Measurements from ENCODE around the gene STYK1. TPM values are rescaled to one million over a fixed set of nuclear protein-coding genes. Genes with fewer than 3 reads are reported as not detected.
"Not testable (repeated sequence)": the region's sequence is repeated elsewhere in the genome, so short reads cannot be mapped to it uniquely, and the experiment has no call there.

STYK1 gene
- total RNA-seq, 1 donor from 2014 or later: 0.68 TPM

DNA sequence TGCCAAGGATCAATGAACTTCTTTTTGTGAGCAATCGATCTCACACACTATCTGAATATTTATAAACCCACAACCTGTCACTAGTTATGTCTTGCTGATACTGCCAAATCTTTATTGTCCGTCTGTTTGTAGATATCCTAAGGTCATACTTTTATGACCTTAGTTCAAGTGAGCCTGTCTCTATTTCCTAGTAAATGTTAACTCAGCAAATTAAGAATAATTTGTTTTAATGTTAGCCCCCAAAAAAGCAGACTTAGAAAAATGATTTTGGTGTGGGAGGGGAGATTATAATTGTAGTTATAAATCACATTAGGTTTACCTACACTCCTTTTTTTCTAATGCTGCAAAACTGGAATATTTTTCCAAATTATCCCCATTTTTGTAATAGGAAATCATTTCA, 9.4 kb downstream of the STYK1 start:
- Mint-ChIP-seq H3K4me3 (no peak overlapping the region), H3K27me3 (peaks cover 2% of the 10 kb centered on the region), H3K9me3 (peaks cover 3% of the 10 kb centered on the region), H3K36me3 (no peaks in the 10 kb centered on the region), H3K4me1 (ENCODE audit: unreplicated experiment) (no peaks in the 10 kb centered on the region), H3K27ac (no peak overlapping the region)
- DNase-seq (ENCODE audit: extremely low spot score, unreplicated experiment): no peak
- no peak for TF ChIP-seq CTCF (conservative IDR thresholded peaks at IDR 0.05)

DNA sequence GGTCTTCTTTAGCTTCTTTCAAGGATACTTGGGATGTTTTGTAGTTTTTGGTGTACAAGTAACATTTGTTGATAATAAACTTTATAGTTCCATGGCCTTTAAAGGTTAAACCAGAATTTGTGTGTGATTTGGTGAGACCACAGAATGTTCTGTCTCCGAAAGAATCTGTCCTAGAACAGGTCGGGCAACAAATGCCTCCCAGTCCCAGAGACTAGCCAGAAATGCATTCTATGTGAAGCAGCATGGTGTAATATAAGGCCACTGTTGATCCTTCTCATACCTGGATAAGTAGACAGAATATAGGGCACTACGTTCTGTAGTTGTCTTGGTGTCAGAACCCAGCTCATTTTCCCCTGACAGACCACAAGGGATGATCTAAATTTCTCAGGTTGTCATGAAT, 10.0 kb downstream of the STYK1 start:
- Mint-ChIP-seq H3K27me3 (no peaks in the 10 kb centered on the region), H3K27ac (no peak overlapping the region), H3K4me3 (no peak overlapping the region), H3K9me3 (peaks cover 3% of the 10 kb centered on the region), H3K36me3 (no peaks in the 10 kb centered on the region), H3K4me1 (ENCODE audit: unreplicated experiment) (no peaks in the 10 kb centered on the region)
- DNase-seq (ENCODE audit: extremely low spot score, unreplicated experiment): no peak
- TF ChIP-seq CTCF (conservative IDR thresholded peaks at IDR 0.05): no peak

- Mint-ChIP-seq H3K4me1 (ENCODE audit: unreplicated experiment) (no peaks in the 10 kb centered on the region), H3K9me3 (peaks cover 9% of the 10 kb centered on the region), H3K36me3 (no peaks in the 10 kb centered on the region), H3K27ac (no peak overlapping the region), H3K27me3 (no peaks in the 10 kb centered on the region), H3K4me3 (no peak overlapping the region)
- no peak for TF ChIP-seq CTCF (conservative IDR thresholded peaks at IDR 0.05)
- no peak for DNase-seq (ENCODE audit: extremely low spot score, unreplicated experiment)
Measured at GRCh38 chr12:10661338-10661737, 12.5 kb downstream of the STYK1 start.

GRCh38 chr12:10654003-10654402, 19.8 kb downstream of the STYK1 start:
- no peaks in the 10 kb centered on the region for H3K4me1 Mint-ChIP-seq (ENCODE audit: unreplicated experiment)
- no peak overlapping the region for H3K4me3 Mint-ChIP-seq
- no peak for DNase-seq (ENCODE audit: extremely low spot score, unreplicated experiment)
- H3K27me3 Mint-ChIP-seq: no peaks in the 10 kb centered on the region
- TF ChIP-seq CTCF (conservative IDR thresholded peaks at IDR 0.05): no peak
- no peaks in the 10 kb centered on the region for H3K36me3 Mint-ChIP-seq
- H3K27ac Mint-ChIP-seq: no peak overlapping the region
- H3K9me3 Mint-ChIP-seq: peaks cover 6% of the 10 kb centered on the region

GRCh38 chr12:10652192-10652591, 21.7 kb downstream of the STYK1 start:
- Mint-ChIP-seq H3K4me1 (ENCODE audit: unreplicated experiment) (no peaks in the 10 kb centered on the region), H3K9me3 (peaks cover 13% of the 10 kb centered on the region), H3K36me3 (peaks cover 4% of the 10 kb centered on the region), H3K27me3 (no peaks in the 10 kb centered on the region), H3K27ac (no peak overlapping the region), H3K4me3 (no peak overlapping the region)
- DNase-seq (ENCODE audit: extremely low spot score, unreplicated experiment): no peak
- no peak for TF ChIP-seq CTCF (conservative IDR thresholded peaks at IDR 0.05)

DNA sequence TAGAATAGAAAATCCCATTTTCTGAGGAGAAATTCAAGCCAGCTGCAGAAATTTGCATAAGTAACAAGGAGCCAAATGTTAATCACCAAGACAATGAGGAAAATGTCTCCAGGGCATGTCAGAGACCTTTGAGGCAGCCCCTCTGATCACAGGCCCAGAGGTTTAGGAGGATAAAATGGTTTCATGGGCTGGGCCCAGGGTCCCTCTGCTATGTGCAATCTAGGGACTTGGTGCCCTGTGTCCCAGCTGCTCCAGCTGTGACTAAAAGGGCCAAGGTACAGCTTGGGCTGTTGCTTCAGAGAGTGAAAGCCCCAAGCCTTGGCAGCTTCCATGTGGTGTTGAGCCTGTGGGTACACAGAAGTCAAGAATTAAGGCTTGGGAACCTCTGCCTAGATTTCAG, 27.3 kb downstream of the STYK1 start:
- H3K9me3 Mint-ChIP-seq: peaks cover 14% of the 10 kb centered on the region

More for the DNA sequence above, 27.3 kb downstream of the STYK1 start:
- peaks cover 19% of the 10 kb centered on the region for H3K36me3 Mint-ChIP-seq
- not testable (repeated sequence) for H3K27ac Mint-ChIP-seq; DNase-seq (ENCODE audit: extremely low spot score, unreplicated experiment); H3K27me3 Mint-ChIP-seq; H3K4me3 Mint-ChIP-seq; H3K4me1 Mint-ChIP-seq (ENCODE audit: unreplicated experiment)
